Panc1 (cell line): ENCODE data around the gene EPC1.

Experiments
- POLR2AphosphoS5 ChIP-seq: IDR thresholded peaks from 2 replicates; pipeline ENCODE4 v1.6.1; 2012; ENCODE audit warnings: mild to moderate bottlenecking, low read depth, low read length, moderate library complexity
- SIN3A ChIP-seq: IDR thresholded peaks from 2 replicates; pipeline ENCODE4 v1.6.1; 2012; ENCODE audit warnings: low read depth, mild to moderate bottlenecking, low read length, moderate library complexity, borderline replicate concordance; ENCODE audit not compliant: insufficient read depth
- TCF7L2 ChIP-seq: IDR thresholded peaks from 2 replicates; pipeline ENCODE4 v1.6.1; 2011; ENCODE audit warnings: mild to moderate bottlenecking, low read depth, low read length, inconsistent platforms
- TF ChIP-seq, protein P1 (sequence below): fragments of 450-650 bp; IDR thresholded peaks from 2 replicates; pipeline ENCODE4 v1.5.1; 2017; ENCODE audit warnings: mild to moderate bottlenecking
- TF ChIP-seq, protein P2 (sequence below), 2 experiments: IDR thresholded peaks; 2 replicates each; pipeline ENCODE4 v1.6.1; 2011 to 2012; ENCODE audit warnings: low read depth in 2 of 2, control low read depth in 1 of 2, low read length in 1 of 2, mild to moderate bottlenecking in 1 of 2, moderate library complexity in 1 of 2; ENCODE audit not compliant: insufficient read depth in 1 of 2

GRCh38 chr10:32374605-32375004 is 27.6 kb upstream of the EPC1 start:
- TF ChIP-seq, protein P1, sequence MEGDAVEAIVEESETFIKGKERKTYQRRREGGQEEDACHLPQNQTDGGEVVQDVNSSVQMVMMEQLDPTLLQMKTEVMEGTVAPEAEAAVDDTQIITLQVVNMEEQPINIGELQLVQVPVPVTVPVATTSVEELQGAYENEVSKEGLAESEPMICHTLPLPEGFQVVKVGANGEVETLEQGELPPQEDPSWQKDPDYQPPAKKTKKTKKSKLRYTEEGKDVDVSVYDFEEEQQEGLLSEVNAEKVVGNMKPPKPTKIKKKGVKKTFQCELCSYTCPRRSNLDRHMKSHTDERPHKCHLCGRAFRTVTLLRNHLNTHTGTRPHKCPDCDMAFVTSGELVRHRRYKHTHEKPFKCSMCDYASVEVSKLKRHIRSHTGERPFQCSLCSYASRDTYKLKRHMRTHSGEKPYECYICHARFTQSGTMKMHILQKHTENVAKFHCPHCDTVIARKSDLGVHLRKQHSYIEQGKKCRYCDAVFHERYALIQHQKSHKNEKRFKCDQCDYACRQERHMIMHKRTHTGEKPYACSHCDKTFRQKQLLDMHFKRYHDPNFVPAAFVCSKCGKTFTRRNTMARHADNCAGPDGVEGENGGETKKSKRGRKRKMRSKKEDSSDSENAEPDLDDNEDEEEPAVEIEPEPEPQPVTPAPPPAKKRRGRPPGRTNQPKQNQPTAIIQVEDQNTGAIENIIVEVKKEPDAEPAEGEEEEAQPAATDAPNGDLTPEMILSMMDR: no peak
- TF ChIP-seq, protein P2, sequence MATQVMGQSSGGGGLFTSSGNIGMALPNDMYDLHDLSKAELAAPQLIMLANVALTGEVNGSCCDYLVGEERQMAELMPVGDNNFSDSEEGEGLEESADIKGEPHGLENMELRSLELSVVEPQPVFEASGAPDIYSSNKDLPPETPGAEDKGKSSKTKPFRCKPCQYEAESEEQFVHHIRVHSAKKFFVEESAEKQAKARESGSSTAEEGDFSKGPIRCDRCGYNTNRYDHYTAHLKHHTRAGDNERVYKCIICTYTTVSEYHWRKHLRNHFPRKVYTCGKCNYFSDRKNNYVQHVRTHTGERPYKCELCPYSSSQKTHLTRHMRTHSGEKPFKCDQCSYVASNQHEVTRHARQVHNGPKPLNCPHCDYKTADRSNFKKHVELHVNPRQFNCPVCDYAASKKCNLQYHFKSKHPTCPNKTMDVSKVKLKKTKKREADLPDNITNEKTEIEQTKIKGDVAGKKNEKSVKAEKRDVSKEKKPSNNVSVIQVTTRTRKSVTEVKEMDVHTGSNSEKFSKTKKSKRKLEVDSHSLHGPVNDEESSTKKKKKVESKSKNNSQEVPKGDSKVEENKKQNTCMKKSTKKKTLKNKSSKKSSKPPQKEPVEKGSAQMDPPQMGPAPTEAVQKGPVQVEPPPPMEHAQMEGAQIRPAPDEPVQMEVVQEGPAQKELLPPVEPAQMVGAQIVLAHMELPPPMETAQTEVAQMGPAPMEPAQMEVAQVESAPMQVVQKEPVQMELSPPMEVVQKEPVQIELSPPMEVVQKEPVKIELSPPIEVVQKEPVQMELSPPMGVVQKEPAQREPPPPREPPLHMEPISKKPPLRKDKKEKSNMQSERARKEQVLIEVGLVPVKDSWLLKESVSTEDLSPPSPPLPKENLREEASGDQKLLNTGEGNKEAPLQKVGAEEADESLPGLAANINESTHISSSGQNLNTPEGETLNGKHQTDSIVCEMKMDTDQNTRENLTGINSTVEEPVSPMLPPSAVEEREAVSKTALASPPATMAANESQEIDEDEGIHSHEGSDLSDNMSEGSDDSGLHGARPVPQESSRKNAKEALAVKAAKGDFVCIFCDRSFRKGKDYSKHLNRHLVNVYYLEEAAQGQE (IDR thresholded peaks at IDR 0.05; ENCODE audit: insufficient read depth in 1 of 2, low read depth in 2 of 2, low read length in 1 of 2): no peak
- TF ChIP-seq TCF7L2: no peak
- TF ChIP-seq POLR2AphosphoS5: no peak
- TF ChIP-seq SIN3A: no peak
